GM12878 (cell line): ENCODE data around the gene KLF3.

Experiments
- E2F4 ChIP-seq: IDR thresholded peaks from 2 replicates; pipeline ENCODE4 v1.6.1; 2012; ENCODE audit warnings: low read depth, low read length, improper control_type of control experiment
- EZH2 ChIP-seq: IDR thresholded peaks from 2 replicates; pipeline ENCODE4 v1.6.1; 2012; ENCODE audit warnings: low read depth, mild to moderate bottlenecking, control low read depth, inconsistent platforms, low read length, borderline replicate concordance; ENCODE audit not compliant: control insufficient read depth
- KDM1A ChIP-seq: fragments of 200-600 bp; sonication (generic); IDR thresholded peaks from 2 replicates; pipeline ENCODE4 v1.6.1; 2016; ENCODE audit warnings: borderline replicate concordance
- NFXL1 ChIP-seq: fragments of 450-650 bp; IDR thresholded peaks from 2 replicates; pipeline ENCODE4 v1.6.1; 2017; ENCODE audit warnings: antibody characterized with exemption, mild to moderate bottlenecking, borderline replicate concordance
- PKNOX1 ChIP-seq: fragments of 450-650 bp; IDR thresholded peaks from 2 replicates; pipeline ENCODE4 v1.6.1; 2016; ENCODE audit warnings: mild to moderate bottlenecking
- POLR2AphosphoS5 ChIP-seq: IDR thresholded peaks from 2 replicates; pipeline ENCODE4 v1.6.1; 2011; ENCODE audit warnings: mild to moderate bottlenecking, low read length, inconsistent platforms
- REST ChIP-seq: IDR thresholded peaks from 2 replicates; pipeline ENCODE4 v1.6.1; 2012; ENCODE audit warnings: mild to moderate bottlenecking, low read depth, low read length
- STAT1 ChIP-seq: fragments of 450-650 bp; conservative IDR thresholded peaks from 2 replicates; pipeline ENCODE4 v1.6.1; 2014; ENCODE audit warnings: antibody characterized with exemption, mild to moderate bottlenecking
- TCF7 ChIP-seq: IDR thresholded peaks from 2 replicates; pipeline ENCODE4 v1.6.1; 2014; ENCODE audit warnings: antibody characterized with exemption, borderline replicate concordance
- YY1 ChIP-seq: IDR thresholded peaks from 2 replicates; pipeline ENCODE4 v1.6.1; 2011; ENCODE audit warnings: low read depth, mild to moderate bottlenecking, low read length
- TF ChIP-seq, protein P1 (sequence below), 3 experiments: IDR thresholded peaks in 2 of 3; conservative IDR thresholded peaks in 1 of 3; 2 replicates each; pipeline ENCODE4 v1.5.1; 2011; ENCODE audit warnings: low read depth in 3 of 3, low read length in 3 of 3, mild to moderate bottlenecking in 3 of 3, control low read depth in 2 of 3, moderate library complexity in 2 of 3, inconsistent platforms in 1 of 3, mixed read lengths in 1 of 3; ENCODE audit not compliant: control insufficient read depth in 2 of 3, insufficient read depth in 1 of 3; ENCODE audit errors: extremely low read depth in 1 of 3

DNA sequence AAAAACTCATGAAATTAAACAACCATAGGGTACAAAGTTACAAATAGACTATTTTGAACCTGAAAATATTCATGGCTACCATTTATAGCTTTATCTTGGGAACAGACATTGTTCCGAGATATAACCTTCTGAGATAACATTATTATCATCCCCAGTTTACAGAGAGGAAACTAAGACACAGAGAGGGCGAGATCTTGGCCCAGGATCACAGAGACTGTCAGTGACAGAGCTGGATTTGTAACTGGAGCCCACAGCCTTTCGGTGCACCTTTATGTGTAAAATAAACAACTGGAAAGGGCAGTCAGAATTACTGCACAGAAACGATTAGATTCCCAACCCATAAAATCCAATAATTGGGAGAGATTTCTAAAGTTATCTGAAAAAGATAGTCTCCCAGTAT, 28.4 kb downstream of the KLF3 start:
- TF ChIP-seq E2F4 = no peak
- no peak for TF ChIP-seq NFXL1
- TF ChIP-seq TCF7 = no peak
- TF ChIP-seq KDM1A = no peak
- TF ChIP-seq, protein P1, sequence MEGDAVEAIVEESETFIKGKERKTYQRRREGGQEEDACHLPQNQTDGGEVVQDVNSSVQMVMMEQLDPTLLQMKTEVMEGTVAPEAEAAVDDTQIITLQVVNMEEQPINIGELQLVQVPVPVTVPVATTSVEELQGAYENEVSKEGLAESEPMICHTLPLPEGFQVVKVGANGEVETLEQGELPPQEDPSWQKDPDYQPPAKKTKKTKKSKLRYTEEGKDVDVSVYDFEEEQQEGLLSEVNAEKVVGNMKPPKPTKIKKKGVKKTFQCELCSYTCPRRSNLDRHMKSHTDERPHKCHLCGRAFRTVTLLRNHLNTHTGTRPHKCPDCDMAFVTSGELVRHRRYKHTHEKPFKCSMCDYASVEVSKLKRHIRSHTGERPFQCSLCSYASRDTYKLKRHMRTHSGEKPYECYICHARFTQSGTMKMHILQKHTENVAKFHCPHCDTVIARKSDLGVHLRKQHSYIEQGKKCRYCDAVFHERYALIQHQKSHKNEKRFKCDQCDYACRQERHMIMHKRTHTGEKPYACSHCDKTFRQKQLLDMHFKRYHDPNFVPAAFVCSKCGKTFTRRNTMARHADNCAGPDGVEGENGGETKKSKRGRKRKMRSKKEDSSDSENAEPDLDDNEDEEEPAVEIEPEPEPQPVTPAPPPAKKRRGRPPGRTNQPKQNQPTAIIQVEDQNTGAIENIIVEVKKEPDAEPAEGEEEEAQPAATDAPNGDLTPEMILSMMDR (IDR thresholded peaks at IDR 0.05 in 2 of 3, conservative IDR thresholded peaks at IDR 0.05 in 1 of 3; ENCODE audit: control insufficient read depth in 2 of 3, extremely low read depth in 1 of 3, insufficient read depth in 1 of 3, low read depth in 3 of 3, low read length in 3 of 3) = no peak
- no peak for TF ChIP-seq REST
- TF ChIP-seq EZH2 = no peak
- no peak for TF ChIP-seq YY1
- no peak for TF ChIP-seq STAT1
- no peak for TF ChIP-seq PKNOX1
- no peak for TF ChIP-seq POLR2AphosphoS5
